Measurements from ENCODE around the gene CCDC138. TPM values are rescaled to one million over a fixed set of nuclear protein-coding genes. Genes with fewer than 3 reads are reported as not detected.

The CCDC138 gene
- total and polyA plus RNA-seq, 2 of the 13 experiments (the other 11 are each of a cell fraction or from before 2014, with no cell fraction given), result 5.6 to 32.5 TPM

- TF ChIP-seq ZNF33A (CRISPR knock-in tag; IDR thresholded peaks at IDR 0.05; ENCODE audit: borderline replicate concordance) (no peak), YY1 (IDR thresholded peaks at IDR 0.05; ENCODE audit: insufficient read depth, insufficient replicate concordance, low read depth, low read length) (peak; percentile 67), TBP (CRISPR knock-in tag; IDR thresholded peaks at IDR 0.05) (no peak), CEBPG (CRISPR knock-in tag; IDR thresholded peaks at IDR 0.05) (peak; percentile 38; the same call in 1 of the 2 replicates), KMT2B (CRISPR knock-in tag; IDR thresholded peaks at IDR 0.05) (peak; percentile 97), SIX4 (CRISPR knock-in tag; IDR thresholded peaks at IDR 0.05) (0 out of 2 replicates have a peak, but pooled peaks have one; percentile 27), SYNCRIP (IDR thresholded peaks at IDR 0.05; ENCODE audit: insufficient read depth, low read depth, low read length) (no peak), NONO (IDR thresholded peaks at IDR 0.05) (no peak), NONO (CRISPR knock-in tag; conservative IDR thresholded peaks at IDR 0.05) (peak; percentile 90), RBM22 (optimal IDR thresholded peaks at IDR 0.05; ENCODE audit: low read length) (peak; percentile 97), CC2D1A (CRISPR knock-in tag; IDR thresholded peaks at IDR 0.05) (no peak), ZNF20 (CRISPR knock-in tag; IDR thresholded peaks at IDR 0.05) (0 out of 2 replicates have a peak, but pooled peaks have one; percentile 49), RFX1 (IDR thresholded peaks at IDR 0.05) (peak; percentile 57; the same call in 1 of the 2 replicates), ZNF672 (CRISPR knock-in tag; IDR thresholded peaks at IDR 0.05) (0 out of 2 replicates have a peak, but pooled peaks have one; percentile 83), SNAI1 (CRISPR knock-in tag; IDR thresholded peaks at IDR 0.05; ENCODE audit: borderline replicate concordance) (0 out of 2 replicates have a peak, but pooled peaks have one; percentile 64), ZNF569 (CRISPR knock-in tag; IDR thresholded peaks at IDR 0.05; ENCODE audit: borderline replicate concordance) (no peak), TEAD2 (CRISPR knock-in tag; IDR thresholded peaks at IDR 0.05) (no peak), FOSL2 (CRISPR knock-in tag; IDR thresholded peaks at IDR 0.05) (peak; percentile 72), KLF12 (CRISPR knock-in tag; IDR thresholded peaks at IDR 0.05; ENCODE audit: borderline replicate concordance) (no peak)
- TF ChIP-seq, protein P1, sequence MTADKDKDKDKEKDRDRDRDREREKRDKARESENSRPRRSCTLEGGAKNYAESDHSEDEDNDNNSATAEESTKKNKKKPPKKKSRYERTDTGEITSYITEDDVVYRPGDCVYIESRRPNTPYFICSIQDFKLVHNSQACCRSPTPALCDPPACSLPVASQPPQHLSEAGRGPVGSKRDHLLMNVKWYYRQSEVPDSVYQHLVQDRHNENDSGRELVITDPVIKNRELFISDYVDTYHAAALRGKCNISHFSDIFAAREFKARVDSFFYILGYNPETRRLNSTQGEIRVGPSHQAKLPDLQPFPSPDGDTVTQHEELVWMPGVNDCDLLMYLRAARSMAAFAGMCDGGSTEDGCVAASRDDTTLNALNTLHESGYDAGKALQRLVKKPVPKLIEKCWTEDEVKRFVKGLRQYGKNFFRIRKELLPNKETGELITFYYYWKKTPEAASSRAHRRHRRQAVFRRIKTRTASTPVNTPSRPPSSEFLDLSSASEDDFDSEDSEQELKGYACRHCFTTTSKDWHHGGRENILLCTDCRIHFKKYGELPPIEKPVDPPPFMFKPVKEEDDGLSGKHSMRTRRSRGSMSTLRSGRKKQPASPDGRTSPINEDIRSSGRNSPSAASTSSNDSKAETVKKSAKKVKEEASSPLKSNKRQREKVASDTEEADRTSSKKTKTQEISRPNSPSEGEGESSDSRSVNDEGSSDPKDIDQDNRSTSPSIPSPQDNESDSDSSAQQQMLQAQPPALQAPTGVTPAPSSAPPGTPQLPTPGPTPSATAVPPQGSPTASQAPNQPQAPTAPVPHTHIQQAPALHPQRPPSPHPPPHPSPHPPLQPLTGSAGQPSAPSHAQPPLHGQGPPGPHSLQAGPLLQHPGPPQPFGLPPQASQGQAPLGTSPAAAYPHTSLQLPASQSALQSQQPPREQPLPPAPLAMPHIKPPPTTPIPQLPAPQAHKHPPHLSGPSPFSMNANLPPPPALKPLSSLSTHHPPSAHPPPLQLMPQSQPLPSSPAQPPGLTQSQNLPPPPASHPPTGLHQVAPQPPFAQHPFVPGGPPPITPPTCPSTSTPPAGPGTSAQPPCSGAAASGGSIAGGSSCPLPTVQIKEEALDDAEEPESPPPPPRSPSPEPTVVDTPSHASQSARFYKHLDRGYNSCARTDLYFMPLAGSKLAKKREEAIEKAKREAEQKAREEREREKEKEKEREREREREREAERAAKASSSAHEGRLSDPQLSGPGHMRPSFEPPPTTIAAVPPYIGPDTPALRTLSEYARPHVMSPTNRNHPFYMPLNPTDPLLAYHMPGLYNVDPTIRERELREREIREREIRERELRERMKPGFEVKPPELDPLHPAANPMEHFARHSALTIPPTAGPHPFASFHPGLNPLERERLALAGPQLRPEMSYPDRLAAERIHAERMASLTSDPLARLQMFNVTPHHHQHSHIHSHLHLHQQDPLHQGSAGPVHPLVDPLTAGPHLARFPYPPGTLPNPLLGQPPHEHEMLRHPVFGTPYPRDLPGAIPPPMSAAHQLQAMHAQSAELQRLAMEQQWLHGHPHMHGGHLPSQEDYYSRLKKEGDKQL (CRISPR knock-in tag; IDR thresholded peaks at IDR 0.05; ENCODE audit: low read depth), result no peak; the same call in 1 of the 2 replicates
- TF ChIP-seq, protein P2, sequence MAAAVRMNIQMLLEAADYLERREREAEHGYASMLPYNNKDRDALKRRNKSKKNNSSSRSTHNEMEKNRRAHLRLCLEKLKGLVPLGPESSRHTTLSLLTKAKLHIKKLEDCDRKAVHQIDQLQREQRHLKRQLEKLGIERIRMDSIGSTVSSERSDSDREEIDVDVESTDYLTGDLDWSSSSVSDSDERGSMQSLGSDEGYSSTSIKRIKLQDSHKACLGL (CRISPR knock-in tag; IDR thresholded peaks at IDR 0.05), result peak; percentile 87
- TF ChIP-seq, protein P3, sequence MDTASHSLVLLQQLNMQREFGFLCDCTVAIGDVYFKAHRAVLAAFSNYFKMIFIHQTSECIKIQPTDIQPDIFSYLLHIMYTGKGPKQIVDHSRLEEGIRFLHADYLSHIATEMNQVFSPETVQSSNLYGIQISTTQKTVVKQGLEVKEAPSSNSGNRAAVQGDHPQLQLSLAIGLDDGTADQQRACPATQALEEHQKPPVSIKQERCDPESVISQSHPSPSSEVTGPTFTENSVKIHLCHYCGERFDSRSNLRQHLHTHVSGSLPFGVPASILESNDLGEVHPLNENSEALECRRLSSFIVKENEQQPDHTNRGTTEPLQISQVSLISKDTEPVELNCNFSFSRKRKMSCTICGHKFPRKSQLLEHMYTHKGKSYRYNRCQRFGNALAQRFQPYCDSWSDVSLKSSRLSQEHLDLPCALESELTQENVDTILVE (CRISPR knock-in tag; IDR thresholded peaks at IDR 0.05), result peak; percentile 80; the same call in 1 of the 2 replicates
Observed at GRCh38 chr2:108786354-108787215, at the start of gene CCDC138 (continued).

Data from HepG2 (cell line).